ENCODE results near the gene MAP7D2. TPM values are rescaled to one million over a fixed set of nuclear protein-coding genes. Genes with fewer than 3 reads are reported as not detected.

Gene MAP7D2
- polyA plus RNA-seq, 2 donors = 0.16 to 0.31 TPM

DNA sequence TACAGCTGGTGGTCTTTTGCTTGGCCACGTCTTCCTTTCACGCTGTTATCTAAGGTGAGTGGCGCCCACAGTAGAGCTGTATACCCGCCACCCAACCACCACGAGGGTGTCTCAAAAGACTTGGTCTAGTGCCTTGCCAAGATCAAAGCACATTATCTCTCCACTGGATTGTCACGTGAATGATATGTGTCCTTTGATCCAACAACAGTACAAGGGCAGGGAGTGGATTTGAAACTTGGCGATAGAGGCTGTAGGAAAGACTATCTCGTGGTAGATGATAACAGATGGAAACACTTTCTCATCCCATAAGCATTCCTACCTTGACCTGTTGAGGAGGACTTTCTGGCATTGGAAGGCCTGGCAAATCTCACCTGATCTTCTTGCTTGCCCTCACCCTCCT lies 88.1 kb downstream of the MAP7D2 start:
- WGBS, 2 donors = 75 to 90% methylated on average over 8 of the region's 8 CpGs
- H3K9me3 ChIP-seq (ENCODE audit: control insufficient read depth in 2 of 2, insufficient read depth in 1 of 2, low read depth in 1 of 2, low read length in 1 of 2) = no peaks in the 10 kb centered on the region
- H3K4me1 ChIP-seq (ENCODE audit: control insufficient read depth in 2 of 2, insufficient read depth in 2 of 2, low read length in 1 of 2) = no peaks in the 10 kb centered on the region
- no peaks in the 10 kb centered on the region for H3K27me3 ChIP-seq (ENCODE audit: control insufficient read depth in 1 of 2, insufficient read depth in 2 of 2, low read length in 2 of 2)
- H3K36me3 ChIP-seq (ENCODE audit: control insufficient read depth in 2 of 2, insufficient read depth in 2 of 2, low read length in 1 of 2) = no peaks in the 10 kb centered on the region
- H3K27ac ChIP-seq (ENCODE audit: low read depth in 2 of 2, low read length in 1 of 2) = no peak overlapping the region
- no peak overlapping the region for H3K4me3 ChIP-seq (ENCODE audit: low read depth in 1 of 2, low read length in 2 of 2)

DNA sequence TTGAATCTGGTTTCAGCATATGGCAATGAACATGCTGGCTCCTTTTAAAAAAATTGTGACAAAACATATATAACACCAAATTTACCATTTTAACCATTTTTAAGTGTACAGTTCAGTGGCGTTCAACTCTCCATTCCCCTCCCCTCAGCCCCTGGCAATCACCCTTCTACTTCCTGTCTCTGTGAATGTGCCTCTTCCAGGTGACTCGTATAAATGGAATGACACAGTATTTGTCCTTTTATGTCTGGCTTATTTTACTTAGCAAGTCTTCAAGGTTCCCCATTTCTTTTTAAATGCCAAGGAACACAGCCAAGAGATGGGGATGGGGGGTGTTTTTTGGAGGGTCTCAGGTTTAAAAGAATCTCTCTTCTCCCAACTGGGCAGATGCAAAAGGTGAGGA lies 90.4 kb downstream of the MAP7D2 start:
- 20 to 39% methylated on average over 2 of the region's 2 CpGs for WGBS, 2 donors
- Histone ChIP-seq H3K9me3 (ENCODE audit: control insufficient read depth in 2 of 2, insufficient read depth in 1 of 2, low read depth in 1 of 2, low read length in 1 of 2) (no peaks in the 10 kb centered on the region), H3K4me3 (ENCODE audit: low read depth in 1 of 2, low read length in 2 of 2) (no peak overlapping the region), H3K4me1 (ENCODE audit: control insufficient read depth in 2 of 2, insufficient read depth in 2 of 2, low read length in 1 of 2) (no peaks in the 10 kb centered on the region), H3K36me3 (ENCODE audit: control insufficient read depth in 2 of 2, insufficient read depth in 2 of 2, low read length in 1 of 2) (no peaks in the 10 kb centered on the region), H3K27me3 (ENCODE audit: control insufficient read depth in 1 of 2, insufficient read depth in 2 of 2, low read length in 2 of 2) (no peaks in the 10 kb centered on the region), H3K27ac (ENCODE audit: low read depth in 2 of 2, low read length in 1 of 2) (no peak overlapping the region)

DNA sequence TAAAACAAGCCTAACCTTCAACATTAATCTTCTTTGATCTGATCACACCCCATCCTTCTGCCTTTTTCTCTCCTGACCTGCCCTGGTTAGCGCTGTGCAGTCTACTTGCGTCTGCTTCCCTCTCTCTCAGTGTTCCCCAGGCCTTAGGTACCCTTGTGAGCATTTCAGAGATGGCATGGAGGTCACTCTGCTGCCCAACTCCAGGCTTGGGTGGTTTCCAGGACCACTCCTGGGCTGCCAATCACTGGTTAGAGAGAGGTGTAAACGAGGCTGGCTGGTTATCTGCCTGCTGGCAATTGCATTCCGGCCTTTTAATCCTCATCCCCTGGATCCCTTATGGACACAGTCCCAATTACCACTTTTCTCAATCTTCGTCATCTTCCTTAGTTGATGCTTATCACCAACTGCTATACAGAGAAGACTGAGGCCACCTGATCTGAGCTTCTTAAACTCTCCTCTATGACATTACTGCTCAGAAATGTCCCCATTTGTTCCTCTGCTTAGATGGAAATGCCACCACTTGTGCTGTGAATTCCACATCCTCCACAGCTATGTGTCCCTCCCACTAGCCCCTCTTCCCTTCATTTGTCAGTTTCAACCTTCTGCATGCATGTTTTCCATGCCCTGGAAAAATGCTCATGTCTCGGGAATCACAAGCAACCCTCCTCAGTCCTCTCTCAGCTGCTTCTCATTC lies 96.9 kb downstream of the MAP7D2 start:
- H3K27me3 ChIP-seq (ENCODE audit: control insufficient read depth in 1 of 2, insufficient read depth in 2 of 2, low read length in 2 of 2) = no peaks in the 10 kb centered on the region
- 85 to 90% methylated on average over 6 of the region's 6 CpGs for WGBS, 2 donors

DNA sequence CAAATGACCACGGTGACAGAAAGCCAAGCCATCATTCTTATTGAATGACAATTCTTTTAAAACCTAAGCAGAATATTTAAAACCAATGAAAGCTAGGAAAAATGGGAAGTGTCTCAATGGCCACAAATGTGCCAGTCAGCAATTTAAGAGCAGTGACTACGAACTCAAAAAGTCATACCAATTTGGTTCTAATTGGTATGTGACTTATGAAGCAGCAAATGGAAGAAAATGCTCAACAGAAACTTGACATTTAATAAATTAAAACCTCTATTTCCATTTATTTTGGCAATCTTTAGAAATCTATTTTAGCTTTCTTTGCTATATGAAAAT lies 100.1 kb downstream of the MAP7D2 start:
- Histone ChIP-seq H3K4me1 (ENCODE audit: control insufficient read depth in 2 of 2, insufficient read depth in 2 of 2, low read length in 1 of 2) (no peaks in the 10 kb centered on the region), H3K36me3 (ENCODE audit: control insufficient read depth in 2 of 2, insufficient read depth in 2 of 2, low read length in 1 of 2) (no peaks in the 10 kb centered on the region), H3K27ac (ENCODE audit: low read depth in 2 of 2, low read length in 1 of 2) (no peak overlapping the region), H3K4me3 (ENCODE audit: low read depth in 1 of 2, low read length in 2 of 2) (no peak overlapping the region), H3K9me3 (ENCODE audit: control insufficient read depth in 2 of 2, insufficient read depth in 1 of 2, low read depth in 1 of 2, low read length in 1 of 2) (peaks cover 0 to 4% of the 10 kb centered on the region in 2 donors), H3K27me3 (ENCODE audit: control insufficient read depth in 1 of 2, insufficient read depth in 2 of 2, low read length in 2 of 2) (no peaks in the 10 kb centered on the region)
- 82 to 84% methylated on average over 2 of the region's 2 CpGs for WGBS, 2 donors

More for the DNA sequence above, 96.9 kb downstream of the MAP7D2 start:
- no peaks in the 10 kb centered on the region for H3K4me1 ChIP-seq (ENCODE audit: control insufficient read depth in 2 of 2, insufficient read depth in 2 of 2, low read length in 1 of 2)
- no peak overlapping the region for H3K4me3 ChIP-seq (ENCODE audit: low read depth in 1 of 2, low read length in 2 of 2)
- no peaks in the 10 kb centered on the region for H3K36me3 ChIP-seq (ENCODE audit: control insufficient read depth in 2 of 2, insufficient read depth in 2 of 2, low read length in 1 of 2)
- peaks cover 0 to 4% of the 10 kb centered on the region in 2 donors for H3K9me3 ChIP-seq (ENCODE audit: control insufficient read depth in 2 of 2, insufficient read depth in 1 of 2, low read depth in 1 of 2, low read length in 1 of 2)
- no peak overlapping the region for H3K27ac ChIP-seq (ENCODE audit: low read depth in 2 of 2, low read length in 1 of 2)

DNA sequence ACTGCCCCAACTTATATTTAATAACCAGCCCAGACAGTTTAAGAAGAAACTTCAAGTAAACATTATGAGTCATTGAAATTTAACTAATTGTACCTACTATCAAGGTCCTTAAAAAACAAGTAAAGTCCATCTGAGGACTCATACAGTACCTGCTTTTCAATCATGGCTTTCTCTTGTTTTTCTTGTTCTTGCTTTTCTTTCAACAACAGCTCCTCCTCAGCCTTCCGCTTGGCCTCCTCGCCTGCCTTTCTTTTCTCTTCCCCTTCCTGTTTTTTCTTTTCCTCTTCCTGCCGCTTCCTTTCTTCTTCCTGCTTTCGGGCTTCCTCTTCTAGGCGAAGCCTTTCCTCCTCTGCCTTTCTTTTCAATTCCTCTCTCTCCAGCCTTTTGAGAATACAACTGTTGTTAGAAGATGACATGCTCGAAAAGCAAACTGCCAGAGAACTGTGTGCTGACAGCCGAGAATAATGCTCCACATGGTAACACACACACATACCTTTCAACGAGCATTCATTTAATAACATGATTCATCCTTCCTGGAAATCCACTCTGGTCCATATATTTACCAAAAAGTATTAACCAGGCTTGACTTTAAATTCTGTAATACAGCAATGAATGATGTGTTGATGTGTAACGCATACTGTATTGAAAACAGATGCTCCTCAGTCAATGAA lies 100.6 kb downstream of the MAP7D2 start:
- 79 to 86% methylated on average over 9 of the region's 9 CpGs for WGBS, 2 donors
- no peak overlapping the region for H3K27ac ChIP-seq (ENCODE audit: low read depth in 2 of 2, low read length in 1 of 2)
- no peak overlapping the region for H3K4me3 ChIP-seq (ENCODE audit: low read depth in 1 of 2, low read length in 2 of 2)
- H3K36me3 ChIP-seq (ENCODE audit: control insufficient read depth in 2 of 2, insufficient read depth in 2 of 2, low read length in 1 of 2) = no peaks in the 10 kb centered on the region
- H3K27me3 ChIP-seq (ENCODE audit: control insufficient read depth in 1 of 2, insufficient read depth in 2 of 2, low read length in 2 of 2) = no peaks in the 10 kb centered on the region
- peaks cover 3 to 4% of the 10 kb centered on the region in 2 donors for H3K9me3 ChIP-seq (ENCODE audit: control insufficient read depth in 2 of 2, insufficient read depth in 1 of 2, low read depth in 1 of 2, low read length in 1 of 2)
- H3K4me1 ChIP-seq (ENCODE audit: control insufficient read depth in 2 of 2, insufficient read depth in 2 of 2, low read length in 1 of 2) = no peaks in the 10 kb centered on the region

DNA sequence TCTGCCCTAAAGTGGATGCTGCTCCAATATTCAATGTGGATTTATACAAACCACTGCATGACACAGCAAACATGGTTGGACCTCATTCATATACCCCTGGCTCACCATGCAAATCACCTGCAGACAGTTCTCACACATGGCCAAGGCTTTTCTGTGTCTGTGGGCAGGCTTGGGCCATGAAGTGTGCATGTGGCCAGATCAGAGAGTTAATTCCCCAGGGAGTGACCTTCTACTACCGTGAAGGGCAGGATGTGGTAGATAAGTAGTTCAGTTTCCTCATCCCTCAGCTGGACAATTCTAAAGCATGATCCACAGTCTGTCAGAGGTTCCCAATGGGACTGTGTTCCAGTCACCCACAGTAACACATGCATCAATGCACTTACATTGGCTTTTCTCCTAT lies 101.3 kb downstream of the MAP7D2 start:
- 65 to 87% methylated on average over 1 of the region's 1 CpG for WGBS, 2 donors
- Histone ChIP-seq H3K27ac (ENCODE audit: low read depth in 2 of 2, low read length in 1 of 2) (no peak overlapping the region), H3K27me3 (ENCODE audit: control insufficient read depth in 1 of 2, insufficient read depth in 2 of 2, low read length in 2 of 2) (no peaks in the 10 kb centered on the region), H3K4me1 (ENCODE audit: control insufficient read depth in 2 of 2, insufficient read depth in 2 of 2, low read length in 1 of 2) (no peaks in the 10 kb centered on the region), H3K36me3 (ENCODE audit: control insufficient read depth in 2 of 2, insufficient read depth in 2 of 2, low read length in 1 of 2) (no peaks in the 10 kb centered on the region), H3K9me3 (ENCODE audit: control insufficient read depth in 2 of 2, insufficient read depth in 1 of 2, low read depth in 1 of 2, low read length in 1 of 2) (peaks cover 3 to 4% of the 10 kb centered on the region in 2 donors), H3K4me3 (ENCODE audit: low read depth in 1 of 2, low read length in 2 of 2) (no peak overlapping the region)

DNA sequence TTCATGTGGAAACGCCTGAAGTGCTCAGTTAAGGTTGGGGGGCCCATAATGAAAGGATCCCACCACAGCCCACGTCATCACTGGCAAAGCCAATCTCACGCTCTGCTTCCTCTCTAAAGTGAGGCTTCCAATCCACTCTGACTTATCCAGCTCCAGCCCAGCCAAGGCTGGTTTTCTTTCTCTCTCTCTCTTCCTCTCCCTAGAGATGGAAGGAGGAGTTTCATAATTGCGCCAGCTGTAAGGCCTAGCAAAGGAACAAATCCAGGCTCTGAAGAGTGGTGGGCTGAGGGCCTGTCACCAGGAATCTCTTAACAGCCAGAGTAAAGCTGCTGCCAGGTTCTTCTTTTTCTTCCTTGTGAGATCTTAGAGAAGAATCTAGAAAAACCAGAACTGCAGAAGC lies 105.1 kb downstream of the MAP7D2 start:
- H3K4me3 ChIP-seq (ENCODE audit: low read depth in 1 of 2, low read length in 2 of 2) = no peak overlapping the region
- H3K4me1 ChIP-seq (ENCODE audit: control insufficient read depth in 2 of 2, insufficient read depth in 2 of 2, low read length in 1 of 2) = no peaks in the 10 kb centered on the region
- H3K9me3 ChIP-seq (ENCODE audit: control insufficient read depth in 2 of 2, insufficient read depth in 1 of 2, low read depth in 1 of 2, low read length in 1 of 2) = peaks cover 3 to 4% of the 10 kb centered on the region in 2 donors
- no peaks in the 10 kb centered on the region for H3K36me3 ChIP-seq (ENCODE audit: control insufficient read depth in 2 of 2, insufficient read depth in 2 of 2, low read length in 1 of 2)
- no peaks in the 10 kb centered on the region for H3K27me3 ChIP-seq (ENCODE audit: control insufficient read depth in 1 of 2, insufficient read depth in 2 of 2, low read length in 2 of 2)
- WGBS, 2 donors = 77 to 86% methylated on average over 4 of the region's 4 CpGs
- no peak overlapping the region for H3K27ac ChIP-seq (ENCODE audit: low read depth in 2 of 2, low read length in 1 of 2)

DNA sequence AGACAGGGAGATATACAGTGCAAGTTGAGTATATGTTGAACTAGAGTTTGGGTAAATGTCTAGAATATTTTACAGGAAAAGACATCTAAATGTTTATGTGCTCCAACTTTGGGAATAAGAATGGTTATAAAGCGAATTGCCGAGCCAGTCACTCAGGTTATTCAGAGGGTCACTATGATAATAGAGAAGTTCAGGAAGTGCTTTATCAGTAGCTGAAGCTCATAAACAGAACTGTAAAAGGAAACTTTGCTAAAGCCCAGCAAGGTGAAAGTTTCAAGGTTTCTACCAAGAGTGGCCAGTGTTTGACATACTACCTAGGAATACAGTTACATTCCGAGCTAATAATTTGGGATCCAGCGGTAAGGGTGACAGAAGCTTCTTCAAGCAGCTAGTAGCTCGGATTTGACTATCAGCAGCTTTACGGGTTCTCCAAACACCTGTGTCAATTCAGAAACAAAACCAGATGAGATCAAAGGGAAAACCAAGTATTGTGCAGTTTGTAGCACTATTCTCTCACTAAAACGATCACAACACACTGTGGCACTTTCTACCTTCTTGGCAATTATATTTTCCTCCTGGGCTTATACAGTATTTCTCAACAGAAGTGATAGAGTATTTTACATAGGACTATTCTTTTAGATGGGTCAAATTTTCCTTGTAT lies 108.6 kb downstream of the MAP7D2 start:
- H3K27me3 ChIP-seq (ENCODE audit: control insufficient read depth in 1 of 2, insufficient read depth in 2 of 2, low read length in 2 of 2) = no peaks in the 10 kb centered on the region
- 62 to 78% methylated on average over 7 of the region's 7 CpGs for WGBS, 2 donors
- H3K4me1 ChIP-seq (ENCODE audit: control insufficient read depth in 2 of 2, insufficient read depth in 2 of 2, low read length in 1 of 2) = no peaks in the 10 kb centered on the region
- no peak overlapping the region for H3K27ac ChIP-seq (ENCODE audit: low read depth in 2 of 2, low read length in 1 of 2)
- no peak overlapping the region for H3K4me3 ChIP-seq (ENCODE audit: low read depth in 1 of 2, low read length in 2 of 2)
- H3K36me3 ChIP-seq (ENCODE audit: control insufficient read depth in 2 of 2, insufficient read depth in 2 of 2, low read length in 1 of 2) = no peaks in the 10 kb centered on the region
- H3K9me3 ChIP-seq (ENCODE audit: control insufficient read depth in 2 of 2, insufficient read depth in 1 of 2, low read depth in 1 of 2, low read length in 1 of 2) = peaks cover 0 to 3% of the 10 kb centered on the region in 2 donors

DNA sequence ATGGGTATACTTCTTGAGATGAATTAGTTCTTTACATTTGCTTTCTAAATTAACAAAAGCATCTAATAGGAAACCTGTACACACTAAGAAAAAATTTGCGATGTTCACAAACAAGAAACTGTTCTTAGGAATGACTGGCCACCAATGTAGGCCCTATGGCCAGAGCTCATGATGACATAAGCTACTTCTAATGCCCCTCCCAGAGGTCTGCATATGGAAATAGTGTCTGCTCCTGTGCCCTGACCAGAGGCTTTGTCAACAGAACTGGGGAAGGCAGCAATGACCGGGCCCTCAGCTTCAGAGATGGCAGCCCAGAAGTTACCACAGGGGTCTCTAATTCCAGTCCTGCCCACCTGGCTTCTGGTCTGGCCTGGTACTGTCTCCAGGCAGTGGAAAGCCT lies 110.8 kb downstream of the MAP7D2 start:
- no peak overlapping the region for H3K4me3 ChIP-seq (ENCODE audit: low read depth in 1 of 2, low read length in 2 of 2)
- H3K27me3 ChIP-seq (ENCODE audit: control insufficient read depth in 1 of 2, insufficient read depth in 2 of 2, low read length in 2 of 2) = no peaks in the 10 kb centered on the region
- no peak overlapping the region for H3K27ac ChIP-seq (ENCODE audit: low read depth in 2 of 2, low read length in 1 of 2)
- WGBS, 2 donors = 86 to 97% methylated on average over 2 of the region's 2 CpGs
- H3K4me1 ChIP-seq (ENCODE audit: control insufficient read depth in 2 of 2, insufficient read depth in 2 of 2, low read length in 1 of 2) = no peaks in the 10 kb centered on the region
- H3K9me3 ChIP-seq (ENCODE audit: control insufficient read depth in 2 of 2, insufficient read depth in 1 of 2, low read depth in 1 of 2, low read length in 1 of 2) = no peaks in the 10 kb centered on the region
- no peaks in the 10 kb centered on the region for H3K36me3 ChIP-seq (ENCODE audit: control insufficient read depth in 2 of 2, insufficient read depth in 2 of 2, low read length in 1 of 2)

Data from esophagus (tissue), 2 donors.